KOPT-K1 (cell line): ENCODE measurements around the gene MCTP1.

Experiments
- H3K27ac ChIP-seq: fragments of 200-600 bp; sonication (generic); 2 replicates; pipeline ENCODE4 v1.5.1; 2016; ENCODE audit warnings: antibody characterized with exemption, mild to moderate bottlenecking, low read depth, low read length; ENCODE audit not compliant: poor library complexity, severe bottlenecking
- H3K36me3 ChIP-seq: fragments of 200-600 bp; sonication (generic); 2 replicates; pipeline ENCODE4 v1.5.1; 2017; ENCODE audit warnings: antibody characterized with exemption, mild to moderate bottlenecking, low read length, moderate library complexity; ENCODE audit not compliant: insufficient read depth
- H3K9me3 ChIP-seq: fragments of 200-600 bp; sonication (generic); 2 replicates; pipeline ENCODE4 v1.5.1; 2017; ENCODE audit warnings: antibody characterized with exemption, low read length, mild to moderate bottlenecking; ENCODE audit not compliant: insufficient read depth, poor library complexity, severe bottlenecking

MCTP1 gene

DNA sequence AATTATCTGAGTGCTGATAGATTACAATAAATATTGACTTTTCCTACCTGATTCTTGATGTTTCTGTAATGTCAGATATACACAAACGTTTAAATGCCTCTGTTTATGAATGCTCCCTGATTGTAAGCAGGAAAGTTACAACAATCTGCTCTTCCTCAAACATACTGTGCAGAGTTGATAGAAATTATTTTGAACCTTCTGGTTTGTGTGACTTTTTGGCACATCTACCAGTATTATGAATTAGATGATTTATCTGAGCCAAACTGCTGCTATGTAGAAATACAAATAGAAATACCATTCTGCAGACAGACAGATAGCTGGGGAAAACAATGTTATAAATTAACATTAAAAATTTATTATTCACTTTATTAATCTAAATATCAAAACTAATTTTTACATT, 553.4 kb downstream of the MCTP1 start:
- Histone ChIP-seq H3K9me3 (no peaks in the 10 kb centered on the region), H3K36me3 (no peaks in the 10 kb centered on the region), H3K27ac (no peak overlapping the region)

DNA sequence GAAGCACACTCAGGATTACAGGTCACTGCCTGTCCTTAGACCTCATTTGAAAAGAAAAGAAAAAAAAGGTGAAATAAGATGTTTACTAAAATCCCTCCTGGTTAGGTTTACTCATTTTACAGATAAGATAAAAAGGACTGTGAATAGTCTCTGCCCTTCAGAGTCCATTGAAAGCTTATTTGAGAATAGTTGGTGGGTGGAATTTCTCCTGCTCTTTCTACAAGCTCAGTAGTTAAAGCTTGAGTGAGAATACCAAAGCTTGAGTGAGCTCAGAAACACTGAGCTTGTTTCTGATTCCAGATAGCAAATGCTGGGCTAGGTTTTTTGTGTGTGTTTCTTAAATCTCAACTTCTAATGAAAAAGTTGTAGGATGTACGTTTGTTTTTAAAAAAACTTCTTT, 559.8 kb downstream of the MCTP1 start:
- H3K36me3 ChIP-seq, result no peaks in the 10 kb centered on the region
- no peak overlapping the region for H3K27ac ChIP-seq
- H3K9me3 ChIP-seq, result no peaks in the 10 kb centered on the region

DNA sequence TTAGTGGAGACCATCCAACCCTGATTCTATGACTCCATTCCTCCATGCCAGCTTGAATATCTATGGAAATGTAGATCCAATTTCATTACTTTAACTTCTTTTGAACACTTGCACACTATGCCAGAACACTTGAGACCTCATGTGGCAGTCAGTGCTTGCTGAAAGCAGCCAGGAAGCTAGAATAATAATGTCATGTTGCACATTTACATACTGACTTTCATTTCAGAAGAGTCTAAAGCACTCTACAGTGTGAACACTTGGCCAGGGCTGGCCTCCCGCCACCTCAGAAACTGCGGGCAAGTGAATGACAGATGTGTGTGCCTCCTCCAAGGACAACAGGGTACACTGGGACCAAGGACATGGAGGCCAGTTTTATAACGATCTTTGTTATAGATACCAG, 569.1 kb downstream of the MCTP1 start:
- no peak overlapping the region for H3K27ac ChIP-seq
- peaks cover 5% of the 10 kb centered on the region for H3K9me3 ChIP-seq
- peaks cover 45% of the 10 kb centered on the region for H3K36me3 ChIP-seq

DNA sequence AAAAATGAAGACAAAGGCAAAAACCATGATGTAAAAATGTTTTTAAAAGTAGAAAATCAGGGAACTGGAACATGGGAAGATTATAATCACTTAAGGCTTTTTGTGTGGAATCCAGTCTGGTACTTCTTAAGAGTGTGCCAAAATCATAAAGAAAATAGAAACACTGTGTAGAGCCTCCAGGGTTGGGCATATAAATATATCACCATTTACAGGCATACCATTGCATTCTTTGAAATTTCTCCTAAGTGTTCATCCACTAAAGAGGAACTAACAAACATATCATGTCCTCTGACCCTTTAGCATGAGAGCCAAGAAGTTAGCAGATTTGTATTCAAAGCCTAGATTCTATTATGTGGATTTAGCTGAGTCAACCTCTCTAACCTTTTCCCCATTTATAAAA, 573.1 kb downstream of the MCTP1 start:
- Histone ChIP-seq H3K36me3 (peaks cover 77% of the 10 kb centered on the region), H3K27ac (no peak overlapping the region), H3K9me3 (no peaks in the 10 kb centered on the region)

DNA sequence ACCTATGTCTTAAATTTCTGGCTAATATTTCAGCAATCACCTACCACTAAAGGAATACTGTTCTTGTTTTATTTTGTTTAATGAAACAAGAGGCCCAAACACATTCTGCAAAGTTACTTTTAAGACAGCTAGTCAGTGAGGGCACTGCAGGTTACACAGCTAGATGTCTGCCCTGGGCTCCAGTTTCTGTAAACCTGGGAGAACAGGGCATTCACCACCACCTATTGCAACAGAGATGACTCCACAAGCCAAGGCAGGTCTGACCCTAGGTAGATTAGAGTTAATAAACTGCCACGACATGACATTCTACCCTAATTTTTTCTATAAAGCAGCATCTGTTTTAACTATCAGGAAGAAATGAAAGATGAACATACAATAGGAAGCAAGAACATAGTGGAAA, 575.6 kb downstream of the MCTP1 start:
- Histone ChIP-seq H3K27ac (no peak overlapping the region), H3K9me3 (no peaks in the 10 kb centered on the region), H3K36me3 (peaks cover 63% of the 10 kb centered on the region)

DNA sequence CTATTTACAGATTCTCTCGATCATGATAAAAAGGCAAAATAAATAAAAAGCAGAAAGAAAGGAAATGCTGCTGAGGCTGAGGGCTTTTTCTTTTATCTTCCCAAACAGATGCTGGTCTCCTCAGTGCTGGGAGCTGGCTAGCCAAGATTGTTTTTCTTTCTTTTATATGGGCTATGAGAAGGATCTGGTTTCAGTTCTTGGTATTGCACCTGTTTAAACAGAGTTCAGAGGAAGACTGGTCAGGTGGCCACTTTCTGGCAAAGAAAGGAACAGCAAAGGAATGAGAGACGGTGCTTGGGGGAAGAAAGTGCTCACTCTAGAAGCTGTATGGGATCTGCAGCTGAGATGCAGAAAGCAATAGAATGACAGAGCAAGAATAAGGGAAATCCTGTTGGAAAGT, 577.5 kb downstream of the MCTP1 start:
- Histone ChIP-seq H3K36me3 (peaks cover 56% of the 10 kb centered on the region), H3K9me3 (no peaks in the 10 kb centered on the region), H3K27ac (no peak overlapping the region)

DNA sequence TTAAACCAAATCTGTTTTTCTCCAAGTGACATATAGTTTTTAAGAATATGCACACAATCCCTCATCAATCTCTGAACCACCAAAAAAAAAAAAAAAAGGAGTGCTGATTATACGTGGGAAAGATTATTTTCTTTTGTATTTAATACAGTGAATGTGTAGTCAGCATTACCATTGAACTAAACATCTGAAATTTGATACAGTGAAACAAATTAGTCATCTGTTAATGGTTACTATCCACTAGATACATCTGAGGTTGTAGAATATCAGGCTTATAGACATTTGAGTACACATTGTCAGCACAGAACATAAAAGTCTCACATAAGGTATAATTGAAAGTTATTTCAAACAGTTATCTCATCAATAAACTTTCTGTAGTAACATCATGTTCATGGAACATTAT, 579.5 kb downstream of the MCTP1 start:
- Histone ChIP-seq H3K36me3 (peaks cover 47% of the 10 kb centered on the region), H3K9me3 (no peaks in the 10 kb centered on the region), H3K27ac (no peak overlapping the region)

DNA sequence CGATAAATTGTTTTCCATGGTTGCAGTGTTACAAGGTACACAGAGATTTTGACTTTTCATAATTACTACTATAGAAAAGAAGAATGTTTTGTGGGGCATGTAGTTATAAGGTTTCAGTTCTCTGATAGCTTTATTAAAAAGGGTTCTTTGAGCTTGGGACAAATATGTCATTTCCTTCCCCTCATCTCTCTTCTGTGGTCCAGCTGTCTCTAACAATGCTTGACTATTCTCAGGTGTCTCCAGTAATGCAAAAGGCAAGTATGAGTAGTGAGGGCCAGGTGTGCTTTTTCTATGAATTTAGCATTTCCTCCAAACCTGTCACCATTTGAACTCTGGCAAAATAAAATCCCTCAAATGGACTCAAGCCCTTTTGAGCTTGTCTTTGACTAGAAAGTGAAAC, 582.2 kb downstream of the MCTP1 start:
- Histone ChIP-seq H3K27ac (no peak overlapping the region), H3K36me3 (peaks cover 26% of the 10 kb centered on the region), H3K9me3 (no peaks in the 10 kb centered on the region)

DNA sequence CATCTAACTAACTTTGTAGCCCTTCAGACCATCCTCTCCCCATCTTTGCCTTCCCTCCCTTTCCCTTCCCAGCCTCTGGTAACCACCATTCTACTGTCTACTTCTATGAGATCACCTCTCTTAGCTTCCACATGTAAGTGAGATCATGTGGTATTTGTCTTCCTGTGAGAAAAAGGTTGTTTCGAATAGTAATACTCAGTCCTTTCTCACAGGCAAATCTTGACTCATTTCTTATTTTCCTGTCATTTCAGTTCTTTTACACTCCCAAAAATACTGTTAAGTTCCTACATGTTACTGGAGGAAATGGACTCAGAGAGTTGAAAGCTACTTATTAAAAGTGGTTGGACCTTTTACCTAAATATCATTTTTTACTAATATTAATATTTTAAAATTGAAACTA, 584.3 kb downstream of the MCTP1 start:
- Histone ChIP-seq H3K36me3 (peaks cover 43% of the 10 kb centered on the region), H3K27ac (no peak overlapping the region), H3K9me3 (no peaks in the 10 kb centered on the region)

DNA sequence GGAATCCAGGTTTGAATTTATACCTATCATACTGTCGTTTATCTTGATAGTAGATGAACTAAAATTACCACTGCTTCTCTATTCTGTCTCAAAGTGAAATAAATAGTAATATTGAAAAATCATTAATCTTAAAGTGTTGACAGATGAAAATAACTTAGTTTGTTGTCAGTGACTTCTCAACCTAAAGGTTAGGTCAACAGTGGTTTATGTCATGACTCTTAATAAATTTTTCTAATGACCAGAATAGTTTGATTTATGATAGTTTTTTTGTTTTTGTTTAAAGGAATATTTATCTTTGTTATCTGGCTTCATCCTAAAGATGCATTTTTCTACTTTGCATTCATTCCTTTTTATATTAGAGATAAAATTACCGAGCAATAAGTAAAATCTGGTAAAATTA, 585.3 kb downstream of the MCTP1 start:
- Histone ChIP-seq H3K36me3 (peaks cover 50% of the 10 kb centered on the region), H3K9me3 (no peaks in the 10 kb centered on the region), H3K27ac (no peak overlapping the region)

DNA sequence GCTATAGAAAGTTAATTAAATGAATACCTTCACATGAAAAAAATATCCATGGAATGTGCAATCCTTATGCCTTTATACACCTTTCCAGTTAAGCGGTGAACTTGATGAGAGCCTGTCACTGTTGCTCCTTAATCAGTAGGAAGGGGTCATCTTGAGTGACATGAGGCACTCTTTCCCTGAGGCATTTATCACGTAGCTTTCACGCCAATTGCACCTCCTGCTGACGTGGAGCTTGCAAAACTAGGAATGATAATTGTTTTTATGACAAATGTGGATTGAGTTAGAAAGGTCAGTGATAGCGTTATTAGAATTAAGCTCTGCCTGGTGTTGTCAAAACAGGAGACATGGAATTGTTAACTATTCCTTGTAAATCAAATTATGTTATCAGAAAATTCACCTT, 586.7 kb downstream of the MCTP1 start:
- no peaks in the 10 kb centered on the region for H3K9me3 ChIP-seq
- peaks cover 62% of the 10 kb centered on the region for H3K36me3 ChIP-seq
- H3K27ac ChIP-seq, result no peak overlapping the region

DNA sequence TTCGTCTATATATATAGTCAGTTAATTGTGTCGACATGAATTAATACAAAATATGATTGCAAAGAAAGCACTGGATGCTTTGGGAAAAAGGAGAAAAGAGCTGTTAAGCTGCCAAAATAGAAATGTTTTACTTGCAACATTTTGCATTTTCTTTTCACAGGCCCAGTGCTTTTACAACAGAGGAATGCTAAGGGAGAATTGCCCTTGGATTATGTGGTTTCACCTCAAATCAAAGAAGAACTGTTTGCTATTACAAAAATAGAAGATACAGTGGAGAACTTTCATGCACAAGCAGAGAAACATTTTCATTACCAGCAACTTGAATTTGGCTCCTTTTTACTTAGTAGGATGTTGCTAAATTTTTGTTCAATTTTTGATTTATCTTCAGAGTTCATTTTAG, 590.2 kb downstream of the MCTP1 start:
- Histone ChIP-seq H3K36me3 (peaks cover 77% of the 10 kb centered on the region), H3K9me3 (no peaks in the 10 kb centered on the region), H3K27ac (no peak overlapping the region)

DNA sequence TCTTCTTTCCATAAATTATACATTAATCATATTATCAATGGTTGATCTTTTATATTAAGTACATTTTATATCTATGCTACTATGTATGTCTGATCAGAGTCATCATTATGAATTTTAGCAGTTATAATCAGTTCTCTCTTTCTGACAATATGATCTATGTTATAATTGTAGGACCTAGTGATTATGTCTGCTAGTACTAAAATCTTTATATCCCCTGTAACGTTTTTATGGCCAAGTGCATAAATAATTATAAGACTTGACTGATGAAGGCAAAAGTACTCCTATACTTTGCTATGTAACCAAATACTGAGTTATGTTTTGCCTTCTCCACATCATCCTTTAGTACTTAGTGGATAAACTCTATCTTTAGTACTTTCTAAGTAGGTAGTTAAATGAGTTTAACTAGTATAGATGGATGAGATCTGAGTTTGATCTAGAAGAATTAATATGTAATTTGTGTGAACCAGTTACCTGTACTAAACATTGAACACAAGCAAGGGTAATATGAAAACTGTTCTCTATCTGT, 591.0 kb downstream of the MCTP1 start:
- peaks cover 84% of the 10 kb centered on the region for H3K36me3 ChIP-seq
- no peak overlapping the region for H3K27ac ChIP-seq
- no peaks in the 10 kb centered on the region for H3K9me3 ChIP-seq

DNA sequence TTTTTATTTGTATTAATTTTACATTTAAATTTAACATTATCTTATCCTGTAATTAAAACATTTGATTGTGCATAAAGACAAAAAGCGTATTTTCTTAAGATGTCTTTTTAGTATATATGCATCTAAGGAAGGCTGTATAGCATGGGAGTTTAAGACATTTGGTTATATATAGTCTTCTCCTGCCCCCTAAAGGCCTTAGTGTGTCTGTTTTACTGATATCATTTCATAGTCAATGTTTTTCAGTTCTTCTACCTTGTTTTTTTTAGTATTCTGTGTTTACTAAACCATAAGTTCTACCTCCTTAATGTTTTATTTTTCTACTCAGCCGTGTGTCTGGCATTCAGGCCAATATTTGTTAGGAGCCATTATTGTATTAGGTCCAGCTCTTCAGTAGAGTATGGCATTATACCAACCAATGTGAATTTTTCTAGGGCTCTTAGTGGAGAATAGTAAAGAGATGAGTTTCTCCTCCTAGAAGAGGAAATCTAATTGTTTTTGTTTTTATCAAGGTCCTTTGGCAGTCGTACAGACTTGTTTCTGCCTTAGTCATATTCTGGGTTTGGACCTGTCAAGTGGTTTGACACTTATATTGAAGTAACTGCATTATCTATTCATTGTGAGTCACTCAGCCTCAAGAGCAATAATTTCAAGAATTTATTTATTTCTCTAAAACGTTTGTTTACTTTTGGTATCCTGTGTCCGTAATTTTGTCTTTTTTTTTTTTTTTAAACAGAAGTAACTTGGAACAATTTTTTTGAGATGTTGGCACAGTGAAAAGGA, 591.7 kb downstream of the MCTP1 start:
- Histone ChIP-seq H3K36me3 (peaks cover 89% of the 10 kb centered on the region), H3K9me3 (no peaks in the 10 kb centered on the region), H3K27ac (no peak overlapping the region)

DNA sequence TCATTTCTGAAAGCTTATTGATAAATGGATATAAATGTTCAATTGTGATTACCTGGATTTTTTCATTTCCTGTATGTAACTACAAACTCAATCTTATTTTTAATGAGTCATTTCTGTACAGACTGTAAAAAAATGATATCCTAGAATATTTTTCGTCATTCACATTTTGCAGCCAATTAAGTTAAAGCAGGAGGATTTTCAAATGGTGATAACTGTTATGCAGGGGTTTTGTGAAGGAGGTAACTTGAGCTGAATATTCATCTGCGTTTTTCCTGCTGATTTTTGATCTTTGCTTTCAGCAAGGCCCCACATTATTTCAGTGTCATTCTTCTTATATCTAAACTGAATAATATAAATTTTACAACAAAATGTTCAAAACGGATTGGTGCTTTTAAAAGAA, 592.3 kb downstream of the MCTP1 start:
- H3K9me3 ChIP-seq, result no peaks in the 10 kb centered on the region
- peaks cover 88% of the 10 kb centered on the region for H3K36me3 ChIP-seq
- no peak overlapping the region for H3K27ac ChIP-seq

DNA sequence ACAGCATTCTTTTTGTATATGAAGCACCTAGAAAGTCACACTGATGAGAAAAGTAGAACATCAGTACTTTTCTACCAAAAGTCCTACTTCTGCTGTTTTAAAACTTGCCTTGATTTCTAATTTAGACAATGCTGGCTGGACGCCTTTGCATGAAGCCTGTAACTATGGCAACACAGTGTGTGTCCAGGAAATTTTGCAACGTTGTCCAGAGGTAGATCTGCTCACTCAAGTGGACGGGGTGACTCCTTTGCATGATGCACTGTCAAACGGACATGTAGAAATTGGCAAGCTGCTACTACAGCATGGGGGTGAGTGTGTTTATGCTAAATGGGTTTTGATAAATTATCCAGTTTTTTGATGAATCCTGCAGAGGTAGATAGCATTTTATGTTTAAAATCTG, 592.9 kb downstream of the MCTP1 start:
- H3K27ac ChIP-seq, result no peak overlapping the region
- H3K36me3 ChIP-seq, result peaks cover 88% of the 10 kb centered on the region
- H3K9me3 ChIP-seq, result no peaks in the 10 kb centered on the region
